HG03342 (cell line): Measurements from ENCODE around the gene MAML2.

Experiments
- ATAC-seq: cut with Tn5 transposase; IDR thresholded peaks from one replicate; pipeline ENCODE4 v1.9.1; 2021; ENCODE audit warnings: mild to moderate bottlenecking, moderate library complexity; ENCODE audit not compliant: unreplicated experiment

The MAML2 gene

GRCh38 chr11:96109331-96110030, 233.5 kb downstream of the MAML2 start:
- ATAC-seq = no peak

GRCh38 chr11:96107143-96107824, 235.7 kb downstream of the MAML2 start:
- no peak for ATAC-seq

GRCh38 chr11:96106645-96107044, 236.3 kb downstream of the MAML2 start:
- ATAC-seq = no peak

- ATAC-seq = no peak
Observed at GRCh38 chr11:96105944-96106343, 237.1 kb downstream of the MAML2 start.

GRCh38 chr11:96105197-96105895, 237.6 kb downstream of the MAML2 start:
- no peak for ATAC-seq

GRCh38 chr11:96104496-96104895, 238.5 kb downstream of the MAML2 start:
- ATAC-seq = no peak

- no peak for ATAC-seq
Observed at GRCh38 chr11:96103721-96104120, 239.3 kb downstream of the MAML2 start.

- no peak for ATAC-seq
Observed at GRCh38 chr11:96103102-96103501, 239.9 kb downstream of the MAML2 start.

- ATAC-seq = no peak
Observed at GRCh38 chr11:96102664-96103078, 240.3 kb downstream of the MAML2 start.

GRCh38 chr11:96101146-96101545, 241.8 kb downstream of the MAML2 start:
- ATAC-seq = no peak

GRCh38 chr11:96098511-96099241, 244.3 kb downstream of the MAML2 start:
- no peak for ATAC-seq

GRCh38 chr11:96097844-96098421, 245.1 kb downstream of the MAML2 start:
- no peak for ATAC-seq

GRCh38 chr11:96096360-96096759, 246.6 kb downstream of the MAML2 start:
- ATAC-seq = no peak

- ATAC-seq = no peak
Observed at GRCh38 chr11:96095884-96096303, 247.1 kb downstream of the MAML2 start.

- ATAC-seq = no peak
Observed at GRCh38 chr11:96094156-96094555, 248.8 kb downstream of the MAML2 start.

- no peak for ATAC-seq
Observed at GRCh38 chr11:96092511-96092910, 250.5 kb downstream of the MAML2 start.

- ATAC-seq = no peak
Observed at GRCh38 chr11:96091476-96091875, 251.5 kb downstream of the MAML2 start.

GRCh38 chr11:96090711-96091110, 252.3 kb downstream of the MAML2 start:
- no peak for ATAC-seq

- no peak for ATAC-seq
Observed at GRCh38 chr11:96088914-96089313, 254.1 kb downstream of the MAML2 start.

- ATAC-seq = no peak
Observed at GRCh38 chr11:96086111-96086510, 256.9 kb downstream of the MAML2 start.
